Parathyroid adenoma (tissue), 2 donors: ENCODE data around the gene NANOG.
"Not testable (repeated sequence)": the region's sequence is repeated elsewhere in the genome, so short reads cannot be mapped to it uniquely, and the experiment has no call there.

ENCODE experiments used
- H2AFZ ChIP-seq: fragments of 300-600 bp; sonication (generic); one replicate; pipeline ENCODE4 v1.7.0; 2017; ENCODE audit warnings: antibody characterized with exemption, mild to moderate bottlenecking
- H3K27ac ChIP-seq: fragments of 300-600 bp; sonication (generic); one replicate; pipeline ENCODE4 v1.7.0; 2017
- H3K27me3 ChIP-seq: fragments of 300-600 bp; sonication (generic); one replicate; pipeline ENCODE4 v1.7.0; 2017; ENCODE audit warnings: low read length; ENCODE audit not compliant: control insufficient read depth, insufficient read depth
- H3K36me3 ChIP-seq: fragments of 300-600 bp; sonication (generic); one replicate; pipeline ENCODE4 v1.7.0; 2017; ENCODE audit warnings: low read length; ENCODE audit not compliant: control insufficient read depth, insufficient read depth
- H3K4me1 ChIP-seq: fragments of 300-600 bp; sonication (generic); one replicate; pipeline ENCODE4 v1.7.0; 2017; ENCODE audit warnings: control low read depth
- H3K4me2 ChIP-seq: fragments of 300-600 bp; sonication (generic); one replicate; pipeline ENCODE4 v1.7.0; 2017; ENCODE audit warnings: low read length
- H3K4me3 ChIP-seq: fragments of 300-600 bp; sonication (generic); one replicate; pipeline ENCODE4 v1.7.0; 2017; ENCODE audit warnings: low read depth, low read length
- H3K79me2 ChIP-seq: fragments of 300-600 bp; sonication (generic); one replicate; pipeline ENCODE4 v1.7.0; 2017; ENCODE audit warnings: control low read depth
- H3K9ac ChIP-seq: fragments of 300-600 bp; sonication (generic); one replicate; pipeline ENCODE4 v1.7.0; 2017; ENCODE audit warnings: mild to moderate bottlenecking
- H3K9me3 ChIP-seq: fragments of 300-600 bp; sonication (generic); one replicate; pipeline ENCODE4 v1.7.0; 2017; ENCODE audit warnings: low read length; ENCODE audit not compliant: control insufficient read depth
- TF ChIP-seq, protein P1 (sequence below): fragments of 300-600 bp; sonication (generic); IDR thresholded peaks from one replicate; pipeline ENCODE4 v1.7.0; 2017; ENCODE audit warnings: antibody characterized with exemption, mild to moderate bottlenecking
- donor health status: primary hyperparathyroidism.

NANOG gene

DNA sequence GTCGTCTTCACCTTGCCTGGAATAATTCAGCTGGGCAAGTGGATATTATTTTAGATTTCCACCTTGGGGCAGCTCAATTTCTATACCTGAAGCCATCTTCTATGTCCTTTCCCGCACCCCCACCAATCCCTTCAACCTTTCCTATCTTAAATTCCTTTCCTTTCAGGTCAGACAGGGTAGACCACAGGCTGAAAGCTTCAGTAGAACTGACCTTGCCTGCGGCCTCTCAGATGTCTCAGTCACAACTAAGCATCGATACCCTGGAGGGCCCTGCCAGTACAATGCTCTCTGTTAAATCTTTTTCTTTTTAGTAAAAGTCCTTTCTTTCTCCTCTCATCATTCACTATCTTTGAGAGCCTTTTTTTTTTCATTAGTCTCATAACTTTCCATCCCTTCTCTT lies 44.6 kb downstream of the NANOG start:
- no peaks in the 10 kb centered on the region for H3K4me1 ChIP-seq
- H3K79me2 ChIP-seq: no peaks in the 10 kb centered on the region
- H3K27me3 ChIP-seq: no peaks in the 10 kb centered on the region
- H3K4me3 ChIP-seq: no peak overlapping the region
- no peaks in the 10 kb centered on the region for H3K36me3 ChIP-seq
- no peak overlapping the region for H3K4me2 ChIP-seq
- TF ChIP-seq, protein P1, sequence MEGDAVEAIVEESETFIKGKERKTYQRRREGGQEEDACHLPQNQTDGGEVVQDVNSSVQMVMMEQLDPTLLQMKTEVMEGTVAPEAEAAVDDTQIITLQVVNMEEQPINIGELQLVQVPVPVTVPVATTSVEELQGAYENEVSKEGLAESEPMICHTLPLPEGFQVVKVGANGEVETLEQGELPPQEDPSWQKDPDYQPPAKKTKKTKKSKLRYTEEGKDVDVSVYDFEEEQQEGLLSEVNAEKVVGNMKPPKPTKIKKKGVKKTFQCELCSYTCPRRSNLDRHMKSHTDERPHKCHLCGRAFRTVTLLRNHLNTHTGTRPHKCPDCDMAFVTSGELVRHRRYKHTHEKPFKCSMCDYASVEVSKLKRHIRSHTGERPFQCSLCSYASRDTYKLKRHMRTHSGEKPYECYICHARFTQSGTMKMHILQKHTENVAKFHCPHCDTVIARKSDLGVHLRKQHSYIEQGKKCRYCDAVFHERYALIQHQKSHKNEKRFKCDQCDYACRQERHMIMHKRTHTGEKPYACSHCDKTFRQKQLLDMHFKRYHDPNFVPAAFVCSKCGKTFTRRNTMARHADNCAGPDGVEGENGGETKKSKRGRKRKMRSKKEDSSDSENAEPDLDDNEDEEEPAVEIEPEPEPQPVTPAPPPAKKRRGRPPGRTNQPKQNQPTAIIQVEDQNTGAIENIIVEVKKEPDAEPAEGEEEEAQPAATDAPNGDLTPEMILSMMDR: no peak
- H3K9me3 ChIP-seq: no peaks in the 10 kb centered on the region
- no peak overlapping the region for H3K9ac ChIP-seq
- H2AFZ ChIP-seq: no peak overlapping the region
- H3K27ac ChIP-seq: no peak overlapping the region

DNA sequence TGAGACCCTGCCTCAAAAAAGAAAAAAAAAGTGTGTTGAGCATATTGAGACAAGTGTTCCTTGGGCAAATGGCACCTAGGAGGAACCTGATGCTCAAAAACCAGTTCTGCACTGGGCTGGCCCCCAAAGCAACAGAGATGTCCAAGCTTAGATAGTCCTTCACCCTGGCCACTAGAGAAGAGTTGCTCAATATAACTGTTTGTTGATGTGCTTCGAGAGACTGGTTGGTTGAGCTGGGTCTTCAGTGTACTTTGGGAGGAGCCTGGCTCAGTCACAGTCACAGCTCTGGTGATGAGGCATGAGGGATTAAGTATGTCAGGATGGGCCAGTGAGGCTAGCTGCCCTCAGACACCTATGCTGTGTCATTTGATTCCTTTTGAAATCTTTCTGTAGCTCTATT lies 45.5 kb downstream of the NANOG start:
- Histone ChIP-seq H3K9ac (no peak overlapping the region), H3K36me3 (no peaks in the 10 kb centered on the region), H3K4me1 (no peaks in the 10 kb centered on the region)

DNA sequence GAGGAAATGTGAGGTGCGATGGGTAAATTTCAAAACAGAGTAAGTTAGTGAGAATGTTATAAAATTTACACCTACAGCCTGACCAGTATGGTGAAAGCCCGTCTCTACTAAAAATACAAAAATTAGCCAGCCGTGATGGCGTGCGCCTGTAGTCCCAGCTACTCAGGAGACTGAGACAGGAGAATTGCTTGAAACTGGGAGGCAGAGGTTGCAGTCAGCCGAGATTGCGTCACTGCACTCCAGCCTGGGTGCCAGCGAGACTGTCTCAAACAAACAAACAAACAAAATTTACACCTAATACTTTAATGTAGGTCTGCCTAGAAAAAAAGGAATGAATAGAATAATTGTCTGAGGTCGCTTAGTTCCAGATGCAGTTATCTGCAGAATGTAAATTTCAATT lies 45.9 kb downstream of the NANOG start:
- Histone ChIP-seq H3K27me3 (no peaks in the 10 kb centered on the region), H3K4me3 (no peak overlapping the region), H3K4me1 (no peaks in the 10 kb centered on the region), H3K79me2 (no peaks in the 10 kb centered on the region), H3K9ac (no peak overlapping the region), H2AFZ (no peak overlapping the region), H3K4me2 (no peak overlapping the region), H3K9me3 (no peaks in the 10 kb centered on the region), H3K36me3 (no peaks in the 10 kb centered on the region), H3K27ac (no peak overlapping the region)
- TF ChIP-seq, protein P1: no peak

More for the DNA sequence above, 45.5 kb downstream of the NANOG start:
- Histone ChIP-seq H2AFZ (no peak overlapping the region), H3K27ac (no peak overlapping the region), H3K4me2 (no peak overlapping the region), H3K9me3 (no peaks in the 10 kb centered on the region), H3K79me2 (no peaks in the 10 kb centered on the region), H3K4me3 (no peak overlapping the region), H3K27me3 (no peaks in the 10 kb centered on the region)
- TF ChIP-seq, protein P1: no peak

DNA sequence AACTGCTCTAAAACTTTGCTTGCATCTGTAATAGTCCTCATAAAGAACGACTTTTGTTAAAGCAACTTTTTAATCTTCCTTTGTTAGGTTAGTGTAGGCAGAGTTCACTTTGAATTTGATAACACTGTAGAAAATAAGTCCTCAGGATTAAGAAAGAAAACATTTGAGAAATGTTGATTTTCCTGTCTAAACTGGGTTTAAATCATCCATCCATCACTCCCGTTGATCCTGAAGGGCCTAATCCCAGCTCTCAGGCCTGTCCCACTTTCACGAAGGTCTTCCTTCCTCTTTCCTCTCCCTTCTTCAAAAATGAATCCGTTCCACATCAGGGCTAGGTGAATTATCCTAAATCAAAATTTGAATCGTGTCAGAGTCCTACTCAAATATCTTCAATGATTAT lies 46.6 kb downstream of the NANOG start:
- Histone ChIP-seq H3K27me3 (no peaks in the 10 kb centered on the region), H3K9me3 (no peaks in the 10 kb centered on the region), H3K4me1 (no peaks in the 10 kb centered on the region), H3K27ac (no peak overlapping the region), H3K36me3 (no peaks in the 10 kb centered on the region), H3K79me2 (no peaks in the 10 kb centered on the region), H3K4me3 (no peak overlapping the region), H3K4me2 (no peak overlapping the region), H2AFZ (no peak overlapping the region), H3K9ac (no peak overlapping the region)
- TF ChIP-seq, protein P1: no peak

DNA sequence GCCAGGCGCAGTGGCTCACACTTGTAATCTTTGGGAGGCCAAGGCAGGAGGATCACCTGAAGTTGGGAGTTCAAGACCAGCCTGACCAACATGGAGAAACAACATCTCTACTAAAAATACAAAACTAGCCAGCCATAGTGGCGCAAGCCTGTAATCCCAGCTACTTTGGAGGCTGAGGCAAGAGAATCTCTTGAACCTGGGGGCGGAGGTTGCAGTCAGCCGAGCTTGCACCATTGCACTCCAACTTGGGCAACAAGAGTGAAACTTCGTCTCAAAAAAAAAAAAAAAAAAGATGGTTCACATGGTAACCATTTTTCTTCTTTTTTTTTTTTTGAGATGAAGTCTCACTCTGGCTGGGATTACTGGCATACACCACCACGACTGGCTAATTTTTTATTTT lies 48.2 kb downstream of the NANOG start:
- Histone ChIP-seq H3K4me3 (no peak overlapping the region), H3K9me3 (no peaks in the 10 kb centered on the region), H3K79me2 (no peaks in the 10 kb centered on the region), H3K4me1 (no peaks in the 10 kb centered on the region), H3K36me3 (no peaks in the 10 kb centered on the region), H3K27ac (no peak overlapping the region), H3K9ac (no peak overlapping the region), H2AFZ (no peak overlapping the region), H3K27me3 (no peaks in the 10 kb centered on the region), H3K4me2 (no peak overlapping the region)
- TF ChIP-seq, protein P1: no peak

DNA sequence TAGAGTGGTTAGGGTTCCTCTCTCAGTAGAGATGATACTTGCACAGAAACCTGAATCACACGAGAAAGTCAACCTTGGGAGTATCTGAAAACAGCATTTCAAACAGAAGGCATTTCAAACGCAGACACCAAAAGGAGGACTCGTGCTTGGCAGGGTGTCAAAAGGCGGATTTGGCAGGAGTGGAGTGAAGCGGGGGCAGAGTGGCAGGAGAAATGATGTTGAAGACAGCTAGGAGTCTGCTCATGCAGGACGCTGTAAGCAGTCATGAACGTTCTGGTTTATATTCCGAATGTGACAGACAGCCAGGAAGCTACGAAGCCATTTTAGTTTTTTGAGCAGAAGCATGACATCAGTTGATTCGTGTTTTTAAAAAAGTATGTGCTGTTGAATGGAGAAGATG lies 50.0 kb downstream of the NANOG start:
- not testable (repeated sequence) for H3K36me3 ChIP-seq, H3K27me3 ChIP-seq, H3K27ac ChIP-seq, H2AFZ ChIP-seq, H3K79me2 ChIP-seq, H3K9me3 ChIP-seq, H3K9ac ChIP-seq, H3K4me1 ChIP-seq, H3K4me3 ChIP-seq, H3K4me2 ChIP-seq

DNA sequence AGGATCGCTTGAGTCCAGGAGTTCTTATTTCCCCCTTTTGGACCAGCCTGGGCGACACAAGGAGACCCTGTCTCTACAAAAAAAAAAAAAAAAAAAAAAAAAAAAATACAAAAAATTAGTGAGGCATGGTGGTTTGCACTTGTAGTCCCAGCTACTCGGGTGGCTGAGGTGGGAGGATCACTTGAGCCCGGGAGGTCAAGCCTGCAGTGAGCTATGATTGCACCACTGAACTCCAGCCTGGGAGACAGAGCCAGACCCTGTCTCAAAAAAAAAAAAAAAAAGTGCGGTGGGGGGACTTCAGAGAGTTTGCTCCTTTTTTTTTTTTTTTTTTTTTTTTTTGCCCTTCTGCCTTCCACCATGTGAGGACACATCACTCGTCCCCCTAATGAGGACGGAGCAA lies 50.6 kb downstream of the NANOG start:
- not testable (repeated sequence) for H3K27me3 ChIP-seq, H3K79me2 ChIP-seq, H3K36me3 ChIP-seq, H3K4me1 ChIP-seq, H3K27ac ChIP-seq, H3K4me2 ChIP-seq, H3K4me3 ChIP-seq, H3K9ac ChIP-seq, H2AFZ ChIP-seq, H3K9me3 ChIP-seq
